T-helper 1 cell treated with Interleukin-12 subunit alpha and Interleukin-12 subunit beta and Interleukin-4 antibody, amounts not matched to agents 30 μg/mL and 1 μg/mL, for 36 hours (primary cell): ENCODE measurements around the gene VPS51.

ENCODE experiments used
- H3K27ac Mint-ChIP-seq: one replicate; pipeline ENCODE4 v1.8.0; 2021; ENCODE audit warnings: mild to moderate bottlenecking, mixed read lengths
- H3K27me3 Mint-ChIP-seq: one replicate; pipeline ENCODE4 v1.8.0; 2021; ENCODE audit warnings: low read depth, mixed read lengths
- H3K36me3 Mint-ChIP-seq: one replicate; pipeline ENCODE4 v1.8.0; 2021; ENCODE audit warnings: low read depth, mixed read lengths
- H3K4me1 Mint-ChIP-seq: one replicate; pipeline ENCODE4 v1.8.0; 2021; ENCODE audit warnings: low read depth, mixed read lengths
- H3K4me3 Mint-ChIP-seq: one replicate; pipeline ENCODE4 v1.8.0; 2021; ENCODE audit warnings: mild to moderate bottlenecking, moderate library complexity, mixed read lengths
- H3K9me3 Mint-ChIP-seq: one replicate; pipeline ENCODE4 v1.8.0; 2021; ENCODE audit warnings: mixed read lengths

VPS51 gene

DNA sequence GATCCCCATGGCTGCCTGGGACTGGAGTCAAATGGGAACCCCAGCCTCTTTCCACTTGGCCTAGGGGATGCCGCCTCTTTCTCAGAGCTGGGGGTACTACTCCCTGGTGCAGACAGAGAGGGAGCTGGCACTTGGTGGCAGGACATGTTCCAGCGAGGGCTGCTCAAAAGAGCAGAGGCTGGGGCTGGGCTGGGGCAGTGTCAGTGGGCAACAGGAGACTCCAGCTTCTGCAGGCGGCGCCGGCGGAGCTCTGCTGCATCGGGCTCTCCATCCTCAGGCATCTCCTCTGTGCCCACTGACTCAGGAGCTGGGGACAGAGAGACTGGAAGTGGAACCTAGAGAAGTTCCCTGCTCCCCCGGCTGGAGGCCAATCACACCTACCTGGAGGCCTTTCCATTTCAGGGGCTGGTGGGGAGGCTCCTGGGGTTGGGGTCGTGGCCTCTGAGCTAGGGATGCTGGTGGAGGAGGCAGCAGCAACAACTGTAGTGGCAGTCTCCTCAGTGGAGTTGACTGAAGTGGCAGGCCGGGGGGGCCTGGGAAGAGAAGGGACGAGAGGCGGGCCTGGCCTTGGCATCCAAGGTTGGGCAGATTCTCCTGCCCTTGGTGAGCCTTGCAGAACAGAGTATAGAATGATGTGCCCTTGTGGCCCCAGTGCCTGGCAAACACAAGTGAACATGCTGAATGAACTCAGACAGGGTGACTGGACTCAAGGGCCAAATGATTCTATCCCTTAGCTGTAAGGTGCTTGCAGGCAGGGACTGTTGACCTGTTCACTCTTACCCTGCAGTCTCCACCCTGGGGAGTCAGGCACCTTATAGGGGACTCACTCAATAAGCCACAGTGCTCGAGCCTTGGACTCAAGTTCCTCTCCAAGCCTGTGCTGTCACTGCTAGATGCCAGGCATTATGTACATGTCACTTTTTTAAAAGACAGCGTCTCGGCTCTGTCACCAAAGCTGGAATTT lies 32.5 kb downstream of the VPS51 start:
- no peak overlapping the region for H3K4me3 Mint-ChIP-seq
- H3K27ac Mint-ChIP-seq: no peak overlapping the region
- no peaks in the 10 kb centered on the region for H3K9me3 Mint-ChIP-seq
- peaks cover 31% of the 10 kb centered on the region for H3K36me3 Mint-ChIP-seq
- H3K4me1 Mint-ChIP-seq: peaks cover 17% of the 10 kb centered on the region
- H3K27me3 Mint-ChIP-seq: no peaks in the 10 kb centered on the region

DNA sequence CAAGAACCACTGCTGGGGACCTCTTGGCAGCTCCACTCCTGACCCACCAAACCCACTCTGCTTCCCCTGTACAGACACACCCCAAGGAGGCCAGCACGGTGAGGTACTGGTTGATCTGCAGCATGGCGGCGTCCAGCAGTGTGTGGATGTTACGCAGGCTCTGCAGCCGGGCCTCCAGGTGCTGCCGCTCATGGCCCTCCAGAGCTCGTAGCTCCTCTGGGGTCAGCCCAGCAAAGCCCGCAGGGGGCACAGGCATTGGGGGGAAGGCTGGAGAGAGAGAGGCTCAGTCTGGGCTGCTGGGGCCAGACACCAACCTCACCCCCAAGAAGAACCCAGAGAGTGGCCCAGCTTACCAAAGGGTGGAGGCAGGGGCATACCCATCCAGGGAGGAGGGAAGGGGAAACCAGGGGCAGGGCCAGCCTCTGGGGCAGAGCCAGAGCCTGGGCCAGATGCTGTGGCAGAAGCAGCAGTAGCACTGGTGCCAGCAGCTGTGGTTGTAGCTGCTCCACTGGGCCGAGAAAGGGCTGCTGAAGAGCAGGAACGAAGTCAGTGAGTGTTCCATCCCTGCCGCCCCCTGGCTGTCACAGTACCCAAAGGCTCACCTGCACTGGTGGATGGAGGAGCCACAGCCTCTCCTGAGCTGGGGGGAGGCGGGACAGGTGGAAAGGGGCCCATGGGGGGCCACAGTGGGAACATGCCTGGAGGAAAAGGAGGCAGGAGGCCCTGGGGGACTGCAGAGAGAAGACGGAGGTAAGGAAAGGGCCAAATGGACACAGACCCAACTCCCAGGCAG lies 33.8 kb downstream of the VPS51 start:
- Mint-ChIP-seq H3K4me1 (peaks cover 16% of the 10 kb centered on the region), H3K4me3 (no peak overlapping the region), H3K27me3 (no peaks in the 10 kb centered on the region), H3K9me3 (no peaks in the 10 kb centered on the region), H3K36me3 (peaks cover 29% of the 10 kb centered on the region), H3K27ac (no peak overlapping the region)

DNA sequence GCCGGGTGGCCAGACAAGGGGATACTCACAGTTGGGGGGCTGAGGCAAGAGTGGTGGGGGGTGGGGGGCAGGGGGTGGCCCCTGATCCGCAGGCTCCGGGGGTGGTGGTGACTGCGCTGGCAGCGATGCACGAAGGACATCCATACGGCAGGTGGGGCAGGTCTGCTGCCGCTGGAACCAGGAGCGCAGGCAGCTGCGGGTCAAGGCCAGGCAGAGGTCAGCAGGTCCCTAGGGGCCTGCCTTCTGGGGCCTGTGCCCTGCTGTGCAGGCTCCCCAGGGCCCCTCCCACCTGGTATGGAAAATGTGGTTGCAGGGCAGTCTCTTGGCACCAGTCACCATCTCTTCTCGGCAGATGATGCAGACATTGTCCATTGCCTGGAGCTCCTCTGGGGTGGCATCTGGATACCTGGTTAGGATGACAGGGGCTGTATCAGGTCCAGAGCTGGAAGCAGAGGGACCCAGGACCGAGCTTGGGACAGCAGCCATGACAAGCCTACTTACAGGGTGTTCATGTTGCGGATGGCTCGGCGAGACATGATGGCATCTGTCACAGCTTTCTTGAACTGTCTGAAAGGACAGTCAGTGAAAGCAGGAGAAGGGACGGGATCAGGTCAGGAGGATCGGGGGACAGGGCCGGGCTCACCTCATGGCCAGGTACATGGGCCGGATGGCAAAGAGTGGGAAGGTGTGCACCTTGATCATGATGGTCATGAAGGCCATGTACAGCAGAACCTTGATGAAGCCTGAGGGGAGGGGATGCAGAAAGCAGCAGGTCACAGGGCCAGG lies 34.8 kb downstream of the VPS51 start:
- Mint-ChIP-seq H3K4me3 (peak overlapping the region; percentile 33), H3K27me3 (no peaks in the 10 kb centered on the region), H3K4me1 (peaks cover 20% of the 10 kb centered on the region), H3K36me3 (peaks cover 28% of the 10 kb centered on the region), H3K9me3 (no peaks in the 10 kb centered on the region), H3K27ac (no peak overlapping the region)

DNA sequence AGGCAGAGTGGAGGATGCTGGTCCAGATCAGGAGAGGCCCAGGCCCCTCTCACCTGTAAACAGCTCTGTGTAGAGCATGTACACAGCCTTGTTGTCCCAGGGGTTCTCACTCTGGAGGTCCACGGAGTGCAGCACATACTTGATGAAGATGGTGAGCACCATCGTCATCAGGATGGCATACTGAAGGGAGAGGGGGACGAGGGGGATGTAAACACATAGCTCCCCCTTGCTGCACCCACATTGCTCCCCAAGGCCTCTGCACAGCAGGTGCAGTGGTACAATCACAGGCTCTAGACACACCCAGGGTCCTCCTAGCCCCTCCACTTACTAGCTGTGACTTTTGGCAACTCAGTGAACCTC lies 35.4 kb downstream of the VPS51 start:
- peaks cover 25% of the 10 kb centered on the region for H3K4me1 Mint-ChIP-seq
- H3K4me3 Mint-ChIP-seq: peak overlapping the region; percentile 33
- peaks cover under 1% of the 10 kb centered on the region for H3K27me3 Mint-ChIP-seq
- H3K36me3 Mint-ChIP-seq: peaks cover 30% of the 10 kb centered on the region
- H3K9me3 Mint-ChIP-seq: no peaks in the 10 kb centered on the region
- no peak overlapping the region for H3K27ac Mint-ChIP-seq

DNA sequence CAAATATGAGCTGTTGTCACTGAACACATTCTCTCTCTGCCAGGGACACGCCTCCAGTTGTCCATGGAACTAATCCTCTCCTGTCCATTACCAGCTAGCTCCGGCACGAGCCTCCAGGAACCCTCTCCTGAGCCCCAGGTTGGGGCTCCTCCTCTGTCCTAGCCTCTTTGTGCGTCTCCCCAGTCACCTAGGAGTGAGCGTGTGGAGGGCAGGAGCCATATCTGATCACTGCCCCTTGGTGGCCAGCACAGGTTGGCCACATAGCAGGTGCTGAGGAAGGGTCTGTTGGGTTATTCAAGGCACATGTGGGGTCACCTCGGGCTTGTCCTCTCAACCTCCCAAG lies 35.9 kb downstream of the VPS51 start:
- Mint-ChIP-seq H3K4me1 (peaks cover 28% of the 10 kb centered on the region), H3K4me3 (no peak overlapping the region), H3K36me3 (peaks cover 27% of the 10 kb centered on the region), H3K9me3 (no peaks in the 10 kb centered on the region), H3K27me3 (peaks cover 5% of the 10 kb centered on the region), H3K27ac (no peak overlapping the region)

DNA sequence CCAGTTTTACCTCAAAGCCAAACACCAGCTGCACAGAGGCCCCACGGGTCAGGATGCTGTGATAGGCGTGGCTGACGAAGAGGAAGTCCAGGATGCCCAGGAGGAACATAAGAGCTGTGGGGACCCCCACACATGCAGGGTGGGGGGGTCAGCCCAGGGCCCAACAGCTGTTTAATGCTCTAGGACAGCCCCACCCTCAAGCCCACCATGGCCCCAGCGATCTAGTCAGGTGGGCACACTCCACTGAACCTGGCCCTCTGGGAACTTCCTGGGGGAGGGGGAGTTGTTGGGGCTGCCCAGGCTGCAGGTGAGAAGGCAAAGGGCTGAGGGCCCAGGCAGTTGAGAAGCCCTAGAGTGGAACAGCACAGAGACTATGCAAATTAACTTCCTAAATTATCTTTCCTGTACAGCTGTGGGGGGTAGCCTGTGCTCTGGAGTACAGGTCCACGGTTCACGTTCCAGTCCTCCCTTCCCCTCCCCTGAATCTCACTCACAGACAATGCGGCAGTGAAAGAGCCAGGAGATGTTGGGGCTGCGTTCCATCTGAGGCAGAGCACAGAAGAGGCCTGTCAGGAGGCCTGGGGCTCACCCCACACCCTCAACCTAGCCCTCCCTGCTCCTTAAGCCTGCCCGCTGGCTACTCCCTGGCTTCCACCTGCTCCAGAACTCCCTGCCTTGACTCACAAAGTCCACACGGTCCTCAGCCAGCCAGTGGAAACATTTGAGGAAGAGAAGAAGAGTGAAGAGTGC lies 36.4 kb downstream of the VPS51 start:
- H3K36me3 Mint-ChIP-seq: peaks cover 22% of the 10 kb centered on the region
- H3K4me1 Mint-ChIP-seq: peaks cover 26% of the 10 kb centered on the region
- H3K27ac Mint-ChIP-seq: peak overlapping the region; percentile 100
- no peaks in the 10 kb centered on the region for H3K9me3 Mint-ChIP-seq
- peak overlapping the region; percentile 99 for H3K4me3 Mint-ChIP-seq
- H3K27me3 Mint-ChIP-seq: peaks cover 5% of the 10 kb centered on the region

DNA sequence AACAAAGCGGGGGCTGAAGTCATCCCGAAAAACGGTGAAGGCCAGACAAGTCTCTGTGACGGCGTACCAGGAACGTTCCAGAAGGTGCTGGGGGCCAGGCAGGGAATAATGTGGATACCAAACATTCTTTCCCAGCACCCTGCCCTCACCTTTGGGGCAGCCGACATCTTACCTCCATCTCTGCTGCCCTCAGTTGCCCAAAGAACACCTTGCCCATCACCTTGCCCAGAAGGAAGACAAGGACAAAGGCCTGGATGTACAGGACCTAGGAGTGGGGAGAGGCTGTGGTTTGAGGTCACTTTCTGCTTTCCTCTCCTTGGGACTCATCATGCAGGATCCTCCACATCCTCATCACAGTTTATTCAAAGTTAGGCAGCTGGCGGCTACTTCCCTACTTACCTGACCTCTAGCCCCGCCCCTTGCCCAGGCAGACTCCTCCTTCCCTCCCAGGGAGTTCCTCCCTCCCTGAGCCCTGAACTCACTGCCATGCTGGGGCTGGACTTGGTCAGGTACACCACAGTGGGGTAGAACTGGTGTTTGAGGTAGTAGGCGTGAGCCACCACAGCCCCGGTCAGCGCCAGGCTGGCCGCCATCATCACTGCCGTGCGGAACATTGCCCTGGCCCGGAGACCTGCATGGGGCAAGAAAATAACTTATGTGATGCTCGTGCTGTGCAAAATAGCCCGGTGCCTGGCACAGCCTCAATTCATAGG lies 37.1 kb downstream of the VPS51 start:
- Mint-ChIP-seq H3K4me3 (peak overlapping the region; percentile 99), H3K36me3 (peaks cover 19% of the 10 kb centered on the region), H3K4me1 (peaks cover 28% of the 10 kb centered on the region), H3K27me3 (peaks cover 5% of the 10 kb centered on the region), H3K27ac (peak overlapping the region; percentile 100), H3K9me3 (no peaks in the 10 kb centered on the region)

DNA sequence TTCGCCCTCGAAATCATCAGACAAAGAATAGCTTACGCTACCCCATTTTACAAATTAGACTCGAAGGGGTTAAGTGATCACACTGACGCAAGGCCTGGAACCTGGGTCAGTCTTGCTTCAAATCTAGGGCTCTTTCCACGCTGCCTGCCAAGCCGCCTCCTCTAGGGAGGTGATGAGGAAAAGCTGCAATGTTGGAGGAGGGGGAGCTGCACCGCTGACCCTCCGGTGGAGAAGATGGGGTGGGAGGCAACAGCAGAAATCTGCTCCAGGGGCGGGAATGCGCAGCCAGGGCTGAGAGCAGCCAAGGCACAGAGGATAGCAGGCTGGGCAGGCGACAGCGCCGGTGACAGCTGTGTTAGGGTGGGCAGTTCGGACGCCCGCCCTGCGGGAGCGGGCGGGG lies 37.7 kb downstream of the VPS51 start:
- H3K27ac Mint-ChIP-seq: peak overlapping the region; percentile 100
- H3K27me3 Mint-ChIP-seq: peaks cover 5% of the 10 kb centered on the region
- peaks cover 19% of the 10 kb centered on the region for H3K36me3 Mint-ChIP-seq

DNA sequence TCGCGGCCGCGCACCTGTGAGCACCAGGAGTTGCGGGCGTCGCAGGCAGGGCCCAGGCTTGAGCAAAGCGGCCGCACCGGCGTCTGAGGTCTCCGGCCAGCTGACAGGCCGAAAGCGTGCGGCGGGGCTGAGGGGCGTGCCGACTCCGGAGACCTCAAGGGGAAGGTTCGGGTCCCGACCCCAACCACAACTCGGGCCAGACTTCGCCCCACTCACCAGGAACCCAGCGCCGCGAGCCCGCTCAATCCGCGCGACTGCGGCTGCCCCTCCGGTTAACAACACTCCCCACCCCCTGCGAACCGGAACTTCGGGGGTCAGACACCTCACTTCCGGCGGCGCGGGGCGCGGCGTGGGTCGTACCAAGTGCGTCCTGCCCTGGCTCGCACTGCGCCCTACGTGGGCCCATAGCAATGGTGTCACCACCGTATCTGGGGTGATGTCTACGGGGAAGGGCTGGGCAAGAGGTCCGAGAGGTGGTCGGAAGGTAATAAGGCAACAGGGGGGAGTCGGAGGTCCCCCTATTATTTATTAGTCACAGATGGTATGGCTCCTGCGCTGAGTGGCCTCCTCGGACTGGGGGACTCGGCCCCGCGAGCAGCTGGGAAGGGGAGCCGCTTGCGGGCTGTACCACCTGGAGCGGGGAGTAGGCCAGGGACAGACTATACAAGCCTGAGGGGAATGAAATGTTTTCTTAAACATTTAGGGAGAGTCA lies 38.4 kb downstream of the VPS51 start, which contains the start of gene SYVN1:
SYVN1 (minus strand) TSS at position 280 of the 712 bp plus-strand sequence. CDS start 918 bp downstream, outside the sequence.
- Mint-ChIP-seq H3K27ac (peak within 1 kb of the TSS; percentile 100), H3K4me3 (peak within 1 kb of the TSS; percentile 99), H3K27me3 (peaks cover 5% of the 10 kb centered on the region), H3K4me1 (peaks cover 28% of the 10 kb centered on the region), H3K9me3 (no peaks in the 10 kb centered on the region), H3K36me3 (peaks cover 19% of the 10 kb centered on the region)

More for the DNA sequence above, 37.7 kb downstream of the VPS51 start:
- peak overlapping the region; percentile 99 for H3K4me3 Mint-ChIP-seq
- H3K4me1 Mint-ChIP-seq: peaks cover 28% of the 10 kb centered on the region
- no peaks in the 10 kb centered on the region for H3K9me3 Mint-ChIP-seq

DNA sequence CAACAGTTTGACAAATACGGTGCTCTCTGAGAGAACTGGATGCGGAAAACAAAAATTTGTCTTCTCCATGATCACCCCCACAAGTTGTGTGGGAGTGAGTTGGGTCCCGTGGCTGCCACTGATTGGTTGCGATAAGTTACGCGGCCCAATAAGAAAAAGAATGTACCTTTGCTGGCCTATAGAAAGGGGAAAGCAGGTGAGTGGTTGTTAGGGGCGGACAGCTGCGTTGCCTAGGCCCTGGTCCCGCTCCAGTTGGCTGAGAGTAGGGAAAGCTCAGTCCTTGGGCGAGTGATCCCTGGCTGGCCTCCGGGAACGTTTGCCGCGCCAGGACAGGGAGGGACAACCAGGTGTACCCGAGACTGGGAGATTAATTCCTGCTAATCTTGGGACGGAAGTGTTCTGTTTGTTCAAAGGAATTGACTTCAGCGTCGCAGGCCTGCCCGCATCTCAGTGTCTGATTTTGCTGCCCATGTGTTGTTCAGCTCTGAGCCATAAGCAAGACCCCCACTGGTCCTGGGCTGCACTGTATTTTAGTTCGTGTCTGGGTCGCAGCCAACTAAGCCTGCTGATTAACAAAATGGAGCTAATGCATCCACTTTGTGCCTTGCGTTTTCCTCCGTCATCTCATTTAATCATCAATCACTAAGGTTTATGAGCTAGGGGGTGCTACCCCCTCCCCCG lies 39.1 kb downstream of the VPS51 start:
- Mint-ChIP-seq H3K36me3 (peaks cover 19% of the 10 kb centered on the region), H3K27me3 (peaks cover 8% of the 10 kb centered on the region), H3K4me3 (peak overlapping the region; percentile 99), H3K4me1 (peaks cover 28% of the 10 kb centered on the region), H3K9me3 (no peaks in the 10 kb centered on the region), H3K27ac (peak overlapping the region; percentile 100)

DNA sequence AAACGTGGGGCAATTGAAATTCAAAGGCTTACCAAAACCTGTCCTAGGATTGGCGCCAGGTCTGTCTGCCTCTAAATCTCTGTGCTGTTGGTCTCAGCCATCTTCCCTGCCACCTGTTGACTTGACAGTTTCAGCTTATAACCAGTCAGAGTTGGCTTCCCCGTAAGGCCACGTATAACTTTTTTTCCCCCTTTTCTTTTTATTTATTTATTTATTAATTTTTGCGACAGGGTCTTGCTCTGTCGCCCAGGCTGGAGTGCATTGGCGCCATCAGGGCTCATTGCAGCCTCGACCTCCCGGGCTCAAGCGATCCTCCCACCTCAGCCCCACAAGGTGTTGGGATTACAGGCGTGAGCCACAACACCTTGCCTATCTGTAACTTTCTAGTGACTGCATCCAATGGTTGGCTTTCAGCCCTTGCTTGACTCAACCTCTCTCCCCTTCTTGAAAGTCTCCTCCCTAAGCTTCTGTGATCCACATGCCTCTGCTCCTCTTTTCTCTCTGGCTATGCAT lies 39.7 kb downstream of the VPS51 start:
- Mint-ChIP-seq H3K27me3 (peaks cover 12% of the 10 kb centered on the region), H3K36me3 (peaks cover 17% of the 10 kb centered on the region), H3K4me1 (peaks cover 28% of the 10 kb centered on the region), H3K27ac (peak overlapping the region; percentile 100), H3K4me3 (peak overlapping the region; percentile 99), H3K9me3 (no peaks in the 10 kb centered on the region)

DNA sequence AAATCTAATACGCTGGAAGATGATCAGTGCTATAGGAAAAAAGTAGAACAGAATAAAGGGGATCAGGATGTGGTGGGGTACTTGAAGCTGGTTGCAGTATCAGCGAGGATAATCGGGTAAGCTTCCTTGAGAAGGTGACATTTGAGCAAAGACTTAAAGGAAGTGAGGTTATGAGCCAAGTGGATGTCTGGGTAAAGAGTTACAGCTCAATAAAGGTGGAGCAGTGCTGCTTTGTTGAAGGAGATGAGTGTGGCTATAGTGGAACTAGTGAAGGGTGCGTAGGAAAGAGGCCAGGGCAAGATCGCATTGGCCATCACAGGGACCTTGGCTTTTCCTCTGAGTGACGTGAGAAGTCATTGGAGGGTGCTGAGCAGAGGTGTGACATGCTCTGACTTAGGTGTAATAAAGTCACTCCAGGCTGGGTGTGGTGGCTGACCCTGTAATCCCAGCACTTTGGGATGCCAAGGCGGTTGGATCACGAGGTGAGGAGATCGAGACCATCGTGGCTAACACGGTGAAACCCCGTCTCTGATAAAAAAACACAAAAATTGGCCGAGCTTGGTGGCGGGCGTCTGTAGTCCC lies 40.6 kb downstream of the VPS51 start:
- Mint-ChIP-seq H3K4me3 (no peak overlapping the region), H3K27me3 (peaks cover 18% of the 10 kb centered on the region), H3K4me1 (peaks cover 28% of the 10 kb centered on the region)

More for the DNA sequence above, 40.6 kb downstream of the VPS51 start:
- Mint-ChIP-seq H3K9me3 (no peaks in the 10 kb centered on the region), H3K36me3 (peaks cover 13% of the 10 kb centered on the region), H3K27ac (peak overlapping the region; percentile 83)
